HG03064 (cell line): ENCODE data around the gene SPTAN1.
"Not testable (repeated sequence)": the region's sequence is repeated elsewhere in the genome, so short reads cannot be mapped to it uniquely, and the experiment has no call there.

Experiments
- ATAC-seq: cut with Tn5 transposase; IDR thresholded peaks from one replicate; pipeline ENCODE4 v1.9.1; 2021; ENCODE audit warnings: low read depth; ENCODE audit not compliant: unreplicated experiment

SPTAN1 gene

DNA sequence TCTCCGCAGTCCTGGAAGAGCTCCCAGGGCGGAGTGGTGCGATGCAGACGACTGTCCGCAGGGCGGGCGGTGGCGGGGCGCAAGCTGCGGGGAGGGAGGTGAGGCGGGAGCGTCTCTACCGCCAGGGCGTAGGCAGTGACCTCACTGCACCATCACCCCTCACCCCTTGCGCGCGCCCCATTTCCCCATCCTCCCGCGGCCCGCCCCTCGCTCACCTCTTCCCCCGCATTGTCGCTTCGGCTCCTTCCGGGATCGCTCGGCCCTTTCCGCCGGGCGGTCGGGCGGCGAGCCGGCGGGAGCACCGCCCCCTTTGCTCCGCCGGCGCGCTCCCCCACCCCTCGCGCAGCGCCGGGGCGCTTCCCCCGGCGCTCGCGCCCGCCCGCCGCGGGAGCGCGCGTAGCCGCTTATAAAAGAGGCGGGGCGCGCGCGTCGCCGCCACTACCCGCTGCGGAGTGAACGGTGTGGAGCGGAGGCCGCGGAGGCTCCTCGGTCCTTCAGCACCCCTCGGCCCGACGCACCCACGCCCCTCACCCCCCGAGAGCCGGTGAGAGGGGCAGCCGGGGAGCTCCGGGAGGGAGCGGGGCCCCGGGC, at the start of gene SPTAN1:
Gene SPTAN1 (plus strand): TSS at position 435 of the 591 bp plus-strand sequence. CDS start 14,154 bp downstream, outside the sequence.
- peak; percentile 66 for ATAC-seq

DNA sequence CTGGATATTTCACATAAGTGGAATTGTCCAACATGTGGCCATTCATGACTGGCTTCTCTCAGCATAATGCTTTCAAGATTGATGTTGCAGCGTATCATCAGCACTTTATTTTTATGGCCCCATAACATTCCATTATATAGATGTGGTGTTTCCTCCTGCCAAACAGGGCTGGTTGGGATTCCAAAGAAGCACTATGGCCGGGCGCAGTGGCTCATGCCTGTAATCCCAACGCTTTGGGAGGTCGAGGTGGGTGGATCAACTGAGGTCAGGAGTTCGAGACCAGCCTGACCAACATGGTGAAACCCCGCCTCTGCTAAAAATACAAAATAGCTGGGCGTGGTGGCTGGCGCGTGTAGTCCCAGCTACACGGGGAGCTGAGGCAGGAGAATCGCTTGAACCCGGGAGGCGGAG, 49.0 kb upstream of the SPTAN1 start:
- not testable (repeated sequence) for ATAC-seq

DNA sequence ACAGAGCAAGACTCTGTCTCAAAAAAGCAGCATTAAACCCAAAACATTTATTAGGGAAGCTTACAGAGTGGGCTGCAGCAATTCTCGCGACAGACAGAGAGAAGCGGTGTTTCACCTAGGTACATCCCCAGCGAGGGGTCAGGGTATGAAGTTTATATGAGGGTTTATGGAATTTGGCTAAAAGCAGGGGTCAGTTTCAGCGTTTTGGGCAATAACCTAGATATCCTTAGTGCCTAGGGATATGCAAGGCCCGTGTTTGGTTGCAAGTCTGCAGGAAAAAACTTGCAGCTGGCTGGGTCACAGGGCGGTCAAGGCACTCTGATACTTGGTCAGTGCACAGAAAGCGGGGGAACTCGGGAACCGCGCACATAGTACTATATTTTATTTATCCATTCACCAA, 48.5 kb upstream of the SPTAN1 start:
- no peak for ATAC-seq

DNA sequence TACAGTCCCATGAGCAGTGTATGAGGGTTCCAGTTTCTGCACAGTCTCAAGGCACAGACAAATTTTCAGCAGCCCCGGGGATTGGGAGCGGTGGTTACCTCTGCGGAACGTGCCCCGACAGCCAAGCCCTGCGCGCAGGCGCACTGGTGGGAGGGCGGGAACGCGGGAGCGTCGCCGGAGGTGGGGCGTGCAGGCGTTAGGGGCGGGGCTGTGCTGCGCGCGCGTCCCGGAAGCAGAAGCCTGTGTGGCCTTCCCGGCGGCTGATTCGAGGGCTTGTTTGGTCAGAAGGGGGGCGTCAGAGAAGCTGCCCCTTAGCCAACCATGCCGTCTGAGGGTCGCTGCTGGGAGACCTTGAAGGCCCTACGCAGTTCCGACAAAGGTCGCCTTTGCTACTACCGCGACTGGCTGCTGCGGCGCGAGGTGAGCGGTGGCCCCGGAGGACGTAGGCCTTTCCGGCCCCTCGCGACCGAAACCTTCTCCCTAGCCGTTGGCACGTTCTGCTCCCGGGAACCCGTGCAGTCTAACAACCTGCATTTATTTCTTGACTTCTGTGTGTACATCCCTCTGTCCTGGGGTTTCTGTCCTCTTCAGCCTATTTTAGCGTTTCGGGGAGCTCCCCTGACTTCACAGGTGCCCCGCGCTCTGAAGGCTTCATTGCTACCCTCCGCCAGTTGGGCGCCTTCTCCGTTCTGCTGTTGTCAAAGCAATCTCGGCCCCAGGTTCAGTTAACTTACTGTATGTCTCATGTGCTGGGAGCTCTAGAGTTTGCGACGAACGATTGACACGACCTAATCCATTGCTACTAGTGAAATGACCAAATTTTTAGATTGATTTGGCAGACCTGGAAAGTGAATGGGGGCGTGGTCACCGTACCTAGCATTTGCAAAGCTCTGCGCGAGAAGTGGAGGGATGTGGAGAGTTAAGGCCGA, 47.6 kb upstream of the SPTAN1 start, which contains the start of gene GLE1:
Gene GLE1 (plus strand): TSS at position 235 of the 929 bp plus-strand sequence. CDS start 87 bp downstream, at position 322.
- ATAC-seq: peak; percentile 68

DNA sequence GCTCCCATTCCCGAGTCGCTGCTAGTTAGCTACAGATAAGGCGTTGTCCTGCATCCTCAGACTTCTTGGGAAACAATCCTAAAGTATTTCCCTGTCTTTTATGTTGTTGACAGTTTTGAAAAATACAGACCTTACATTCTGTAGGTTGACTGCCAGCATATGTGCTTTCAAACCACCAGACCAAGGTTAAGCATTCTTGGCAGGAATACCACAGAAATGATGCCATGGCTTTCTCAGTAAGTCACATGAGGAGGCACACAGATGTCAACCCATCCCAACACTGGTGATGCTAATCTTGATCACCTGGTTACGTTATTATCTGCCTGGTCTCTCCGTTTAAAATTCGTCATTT, 47.0 kb upstream of the SPTAN1 start:
- no peak for ATAC-seq

DNA sequence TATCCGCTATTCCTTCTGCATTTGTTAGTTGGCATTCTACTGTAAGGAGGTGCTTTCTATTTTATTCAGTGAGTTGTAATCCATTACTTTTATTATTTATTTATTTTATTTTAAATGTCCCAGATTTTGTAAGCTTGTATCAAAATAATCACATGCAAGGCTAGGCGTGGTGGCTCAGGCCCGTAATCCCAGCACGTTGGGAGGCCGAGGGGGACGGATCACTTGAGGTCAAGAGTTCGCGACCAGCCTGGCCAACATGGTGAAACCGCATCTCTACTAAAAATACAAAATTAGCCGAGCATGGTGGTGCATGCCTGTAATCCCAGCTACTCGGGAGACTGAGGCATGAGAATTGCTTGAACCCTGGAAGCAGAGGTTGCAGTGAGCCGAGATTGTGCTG, 46.5 kb upstream of the SPTAN1 start:
- ATAC-seq: not testable (repeated sequence)

DNA sequence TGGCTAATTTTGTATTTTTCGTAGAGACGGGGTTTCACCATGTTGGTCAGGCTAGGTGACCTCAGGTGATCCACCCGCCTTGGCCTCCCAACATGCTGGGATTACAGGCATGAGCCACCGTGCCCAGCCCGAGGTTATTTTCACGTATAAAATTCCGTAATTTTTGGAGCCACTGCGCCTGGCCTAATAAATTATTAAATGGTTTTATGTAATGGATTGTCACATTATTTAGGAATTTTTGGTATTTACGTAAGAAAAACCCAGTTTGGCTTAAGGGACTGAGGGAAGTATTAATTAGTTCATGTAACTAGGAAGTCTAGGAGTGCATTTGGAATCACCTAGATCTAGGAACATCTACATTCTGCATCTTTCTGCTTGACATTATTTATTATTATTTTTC, 39.6 kb upstream of the SPTAN1 start:
- ATAC-seq: no peak

DNA sequence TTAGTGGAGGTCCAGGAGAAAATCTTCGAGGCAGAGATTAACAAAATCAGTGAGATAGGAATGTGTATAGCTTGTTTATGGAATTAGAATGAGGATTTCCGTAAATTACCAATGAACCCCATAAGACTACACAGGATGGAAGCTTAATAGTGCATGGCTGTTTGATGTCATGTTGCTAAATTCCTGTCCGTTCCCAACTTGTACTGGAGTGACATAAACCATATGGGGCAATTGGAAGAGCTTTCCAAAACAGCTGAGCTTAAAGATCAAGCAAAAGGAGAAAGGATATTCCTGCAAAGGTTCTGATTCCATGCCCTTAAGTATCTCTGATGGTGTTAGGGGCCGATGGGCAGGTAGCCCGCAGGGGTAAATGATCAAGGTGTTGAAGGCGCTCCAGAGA, 30.4 kb upstream of the SPTAN1 start:
- ATAC-seq: no peak

DNA sequence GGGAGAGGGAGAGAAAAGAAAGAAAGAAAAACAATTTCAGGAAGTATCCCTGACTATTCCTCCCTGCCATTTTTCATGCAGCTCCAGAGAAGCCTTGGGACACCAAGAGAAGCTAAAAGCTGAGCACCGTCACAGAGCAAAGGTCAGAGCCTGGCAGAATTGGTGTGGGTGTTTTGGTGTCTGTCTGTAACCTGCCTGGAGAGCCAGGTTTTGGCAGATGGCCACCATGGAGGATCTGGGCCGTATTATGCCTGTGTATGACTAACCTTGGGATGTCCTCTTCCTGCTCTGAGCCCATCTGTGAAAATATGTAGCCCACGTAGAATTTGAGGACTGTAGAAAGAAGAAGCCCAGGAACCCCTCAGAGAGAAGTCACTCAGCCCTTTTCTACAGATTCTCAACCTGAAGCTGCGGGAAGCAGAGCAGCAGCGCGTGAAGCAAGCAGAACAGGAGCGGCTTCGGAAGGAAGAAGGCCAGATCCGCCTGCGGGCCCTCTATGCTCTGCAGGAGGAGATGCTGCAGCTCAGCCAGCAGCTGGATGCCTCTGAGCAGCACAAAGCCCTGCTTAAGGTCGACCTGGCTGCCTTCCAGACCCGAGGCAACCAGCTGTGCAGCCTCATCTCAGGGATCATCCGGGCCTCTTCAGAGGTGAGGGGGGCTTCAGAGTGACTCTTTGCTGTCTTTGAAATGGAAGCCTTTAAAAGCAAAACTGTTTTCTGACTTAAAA, 29.0 kb upstream of the SPTAN1 start:
- ATAC-seq: no peak

DNA sequence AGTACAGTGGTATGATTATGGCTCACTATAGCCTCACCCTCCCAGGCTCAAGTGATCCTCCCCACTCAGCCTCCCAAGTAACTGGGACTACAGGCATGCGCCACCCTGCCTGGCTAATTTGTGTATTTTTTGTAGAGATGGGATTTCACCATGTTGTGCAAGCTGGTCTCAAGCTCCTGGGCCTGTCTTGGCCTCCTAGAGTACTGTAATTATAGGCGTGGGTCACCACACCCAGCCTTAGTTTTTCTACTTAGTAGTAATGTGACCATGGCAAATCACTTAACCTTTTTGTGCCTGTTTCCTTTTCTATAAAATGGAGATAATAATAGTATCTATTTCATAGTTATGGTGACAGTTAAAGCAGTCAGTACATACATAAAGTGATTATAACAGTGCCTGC, 25.7 kb upstream of the SPTAN1 start:
- no peak for ATAC-seq

DNA sequence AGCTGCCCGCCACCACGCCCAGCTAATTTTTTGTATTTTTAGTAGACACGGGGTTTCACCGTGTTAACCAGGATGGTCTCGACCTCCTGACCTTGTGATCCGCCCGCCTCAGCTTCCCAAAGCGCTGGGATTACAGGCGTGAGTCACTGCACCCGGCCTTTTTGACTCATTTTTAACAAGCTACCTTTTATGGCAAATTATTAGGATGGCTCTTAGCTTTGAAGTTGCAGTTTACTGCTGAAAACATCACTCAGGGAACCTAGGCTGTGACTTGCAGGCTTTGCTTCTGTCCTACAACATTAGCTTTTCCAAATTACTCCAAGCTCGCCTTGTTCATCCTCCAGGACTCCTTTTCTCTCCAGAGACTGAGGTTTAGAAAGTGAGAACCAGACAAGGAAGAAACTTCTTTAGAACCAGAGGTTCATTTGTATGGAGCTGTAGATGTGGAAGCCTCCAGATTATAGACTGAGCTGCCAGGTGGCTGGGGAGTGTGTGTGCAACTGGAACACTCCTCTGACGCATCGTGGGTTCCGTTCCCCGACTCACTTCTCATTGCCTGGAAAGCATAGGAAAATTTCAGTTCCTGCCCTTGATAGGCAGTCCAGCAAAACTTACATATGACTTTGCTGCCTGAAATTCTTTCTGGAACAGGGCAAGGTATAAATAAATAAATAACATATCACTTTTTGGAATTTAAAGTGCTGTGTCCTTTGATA, 23.8 kb upstream of the SPTAN1 start:
- ATAC-seq: no peak

DNA sequence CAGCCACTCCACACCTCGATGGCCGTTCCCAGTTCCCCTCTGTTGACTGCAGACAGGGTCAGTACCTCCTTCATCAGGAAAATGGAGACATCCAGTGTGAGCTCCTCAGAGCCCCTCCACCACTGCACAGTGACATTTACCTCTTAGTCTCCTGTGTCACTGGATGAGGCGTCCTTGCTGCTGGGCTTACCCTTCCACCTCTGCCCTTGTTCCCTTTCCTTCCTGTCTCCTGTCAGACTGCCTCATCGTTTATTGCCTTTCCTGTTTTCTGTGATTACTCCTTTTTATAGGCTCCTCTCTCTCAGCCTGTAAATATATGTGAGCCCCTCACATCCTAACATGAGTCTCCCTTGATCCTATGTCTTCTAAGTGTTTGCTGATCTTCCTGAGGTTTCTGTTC, 23.2 kb upstream of the SPTAN1 start:
- ATAC-seq: no peak

DNA sequence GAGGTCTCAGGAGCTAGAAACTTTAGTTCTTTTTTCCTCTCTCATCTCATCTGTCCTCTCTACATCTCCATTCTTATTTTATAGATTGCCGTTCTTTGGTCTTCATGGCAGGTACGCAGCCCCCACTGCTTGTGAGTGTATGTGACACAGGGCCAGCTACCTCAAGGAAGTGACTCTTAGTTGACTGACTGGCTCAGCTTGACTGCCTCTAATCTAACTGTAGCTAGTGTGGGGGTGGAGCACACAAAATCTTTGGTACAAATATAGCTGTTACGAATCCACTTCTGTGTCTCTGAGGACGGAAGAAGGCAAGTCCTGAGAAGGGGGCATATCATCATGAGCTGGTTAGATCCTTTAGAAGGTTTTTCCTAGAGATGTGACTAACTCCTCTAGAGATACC, 19.8 kb upstream of the SPTAN1 start:
- ATAC-seq: no peak

DNA sequence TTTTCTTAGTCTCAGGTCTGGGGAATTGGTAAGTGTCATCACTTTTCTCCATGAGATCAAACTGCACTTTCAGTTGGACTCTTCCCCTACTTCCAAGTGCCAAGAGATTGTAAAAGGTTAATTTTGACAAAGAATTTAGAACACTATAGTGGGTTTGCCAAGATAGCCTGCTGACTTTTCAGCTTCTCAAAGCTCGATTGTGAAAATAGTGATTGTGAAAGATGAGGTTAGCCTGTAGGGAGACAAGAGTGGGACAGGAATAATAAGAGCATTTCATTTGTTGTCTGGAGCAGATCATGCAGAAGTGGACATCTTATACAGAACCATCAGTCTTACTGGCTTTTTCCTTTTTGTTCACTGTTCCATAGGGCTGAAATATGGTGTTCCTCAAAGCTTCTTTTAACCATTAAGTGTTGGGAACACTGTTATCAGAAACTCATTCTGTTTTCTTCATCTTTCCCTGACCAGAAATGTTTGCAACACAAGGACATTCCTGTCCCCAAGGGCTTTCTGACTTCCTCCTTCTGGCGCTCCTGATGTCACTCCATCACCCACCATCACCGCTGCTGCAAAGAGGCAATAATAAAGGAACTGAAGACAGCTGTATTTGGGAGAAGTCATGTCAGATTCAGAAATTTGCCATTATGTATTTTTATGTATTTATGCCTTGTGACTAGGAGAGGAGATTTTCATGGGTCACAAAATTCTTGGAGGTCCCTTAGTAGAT, 11.6 kb upstream of the SPTAN1 start:
- no peak for ATAC-seq

DNA sequence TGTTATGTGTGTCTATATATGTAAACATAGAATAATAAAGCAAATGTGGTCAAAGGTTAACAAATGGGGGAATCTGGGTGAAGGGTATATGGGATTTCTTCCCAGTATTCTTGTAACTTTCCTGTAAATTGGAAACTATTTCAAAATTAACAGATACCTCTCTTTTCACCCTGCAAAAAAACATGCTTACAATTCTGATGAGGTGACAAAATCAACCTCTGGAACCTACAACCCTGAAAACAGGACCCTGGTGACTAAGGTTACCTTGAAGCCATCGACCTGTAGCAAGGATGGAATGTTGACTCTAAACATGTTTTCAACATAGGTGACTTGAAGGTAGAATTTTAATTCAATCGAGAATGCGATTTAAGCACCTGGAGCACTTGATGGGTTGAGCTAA, 5.9 kb upstream of the SPTAN1 start:
- ATAC-seq: no peak

DNA sequence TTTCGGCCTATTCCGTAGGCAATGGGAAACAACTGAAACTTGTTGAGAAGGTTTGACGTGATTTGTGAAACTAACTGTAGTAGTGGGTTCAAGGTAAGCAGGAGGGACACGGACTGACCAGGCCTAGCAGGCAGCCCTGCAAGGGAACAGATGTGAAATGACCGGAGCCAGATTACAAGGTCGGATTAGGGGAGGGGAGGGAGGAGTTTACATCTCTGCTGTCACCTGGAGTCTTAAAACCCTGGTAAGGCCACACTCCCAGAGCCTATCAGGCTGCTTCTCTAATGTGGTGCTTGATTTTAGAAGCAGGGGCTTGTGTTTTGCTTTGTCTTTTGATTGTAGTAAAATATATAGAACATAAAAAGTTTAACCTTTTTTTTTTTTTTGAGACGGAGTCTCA, 3.5 kb upstream of the SPTAN1 start:
- ATAC-seq: no peak

DNA sequence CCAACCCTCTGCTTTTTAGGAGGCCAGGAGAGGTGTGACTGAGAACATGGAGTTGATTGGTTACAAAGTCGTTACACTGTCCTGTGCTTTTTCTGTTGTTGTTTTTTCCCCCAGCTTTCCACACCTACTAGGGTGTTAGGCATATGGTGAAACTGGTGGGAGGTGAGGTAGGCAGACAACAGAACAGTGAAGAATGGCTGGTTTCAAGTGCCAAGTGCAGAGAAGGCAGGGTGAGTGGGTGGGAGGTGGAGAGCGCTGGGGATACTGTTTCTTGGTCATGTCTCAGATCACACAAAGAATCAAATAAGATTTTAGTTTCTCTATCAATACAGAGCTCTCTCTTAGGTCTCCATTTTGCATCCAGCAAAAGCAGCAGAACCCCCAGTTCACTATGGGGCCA, 2.2 kb upstream of the SPTAN1 start:
- no peak for ATAC-seq

DNA sequence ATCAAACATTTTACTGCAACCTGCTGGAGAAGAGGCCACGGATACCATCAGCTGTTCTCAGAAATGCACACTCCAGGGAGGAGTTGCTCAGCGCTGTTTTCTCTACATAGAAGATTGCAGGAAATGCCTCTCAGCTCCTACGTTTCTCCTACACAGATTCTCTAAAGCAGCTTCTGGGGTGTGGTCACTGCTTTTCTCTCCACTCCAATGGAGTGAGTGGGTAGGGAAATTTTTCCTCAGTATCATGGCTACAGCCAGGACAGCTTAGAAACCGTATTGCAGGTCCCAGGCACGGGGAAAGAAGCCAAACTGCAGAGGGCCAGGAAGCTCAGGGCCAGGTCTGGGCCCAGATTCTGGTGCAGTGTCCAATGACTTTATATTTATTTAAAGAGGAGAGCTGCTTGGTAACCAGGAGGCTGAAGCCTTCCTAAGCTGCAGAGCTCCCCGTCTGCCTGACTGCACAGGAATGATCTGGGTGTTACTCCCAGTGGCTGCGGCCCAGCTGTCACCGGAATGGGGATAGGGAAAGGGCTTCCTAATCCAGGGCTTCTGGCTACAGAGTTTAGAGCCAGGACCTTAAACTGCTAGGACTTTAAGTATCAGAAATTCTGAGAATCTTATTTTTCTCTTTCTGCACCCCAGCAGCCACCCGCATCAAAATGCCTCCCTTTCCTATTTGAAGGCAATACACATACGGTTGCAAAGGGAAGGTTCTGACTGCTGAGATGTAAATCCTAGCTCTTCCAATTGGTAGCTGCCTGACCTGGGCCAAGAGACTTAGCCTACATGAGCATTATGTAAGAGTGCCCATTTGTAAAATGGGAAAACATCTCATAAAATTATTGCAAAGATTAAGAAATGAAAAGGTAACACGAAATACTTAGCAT, 1.4 kb upstream of the SPTAN1 start:
- no peak for ATAC-seq

DNA sequence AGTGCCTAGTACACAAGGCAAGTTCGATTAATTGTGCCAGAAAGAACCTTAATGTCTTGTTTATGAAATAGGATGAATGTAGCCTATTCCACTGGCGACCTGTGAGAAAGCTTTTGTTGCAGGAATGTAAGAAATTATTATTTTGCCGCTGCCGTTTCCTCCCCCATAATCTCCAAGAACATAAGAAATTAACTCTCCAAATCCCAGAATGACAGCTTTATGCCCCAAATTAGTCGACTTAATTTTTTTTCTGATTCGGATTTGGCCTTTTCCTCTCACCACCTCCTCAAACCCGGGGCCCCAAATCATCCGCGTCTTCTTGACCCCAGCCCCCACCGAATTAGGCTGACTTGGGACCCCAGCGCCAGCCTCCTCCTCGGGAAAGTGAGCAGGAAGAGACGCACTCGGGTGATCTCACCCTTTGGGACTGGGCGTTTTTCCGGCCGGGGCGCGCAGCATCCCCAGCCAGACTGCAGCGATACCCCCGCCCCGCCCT, 682 bp upstream of the SPTAN1 start:
- ATAC-seq: no peak
